Measurements from ENCODE around the gene TBCD. TPM values are rescaled to one million over a fixed set of nuclear protein-coding genes. Genes with fewer than 3 reads are reported as not detected.
A peak's percentile ranks its signal among the peaks of the same experiment; 100 is the strongest.

The TBCD gene
- total and polyA plus RNA-seq, 2 experiments from 2014 or later, result 19.3 to 33.8 TPM

GRCh38 chr17:82726427-82726826, 25.4 kb upstream of the TBCD start:
- H3K36me3 ChIP-seq (ENCODE audit: low read depth), result no peaks in the 10 kb centered on the region; the same call in 1 of the 2 replicates
- no peaks in the 10 kb centered on the region for H3K79me2 ChIP-seq (ENCODE audit: insufficient read depth)
- no peaks in the 10 kb centered on the region for H4K20me1 ChIP-seq (ENCODE audit: insufficient read depth)
- TF ChIP-seq EZH2 (IDR thresholded peaks at IDR 0.05; ENCODE audit: insufficient read depth, poor library complexity, severe bottlenecking) (no peak), EZH2phosphoT487 (IDR thresholded peaks at IDR 0.05; ENCODE audit: insufficient read depth, low read depth) (no peak)
- in situ Hi-C loops (cut with MboI), result no loop called here
- H3K9ac ChIP-seq, result no peak overlapping the region
- no peak overlapping the region for H2AFZ ChIP-seq
- no peaks in the 10 kb centered on the region for H3K4me1 ChIP-seq (ENCODE audit: insufficient read depth)
- H3K27me3 ChIP-seq (replicated peaks; ENCODE audit: insufficient read depth), result no peaks in the 10 kb centered on the region
- no peak for DNase-seq
- no peak overlapping the region for H3K27ac ChIP-seq
- no peak overlapping the region for H3K4me2 ChIP-seq (ENCODE audit: unreplicated experiment)
- H3K9me2 ChIP-seq (ENCODE audit: insufficient read depth), result no peaks in the 10 kb centered on the region
- no peaks in the 10 kb centered on the region for H3F3A ChIP-seq (ENCODE audit: insufficient read depth)
- no peaks in the 10 kb centered on the region for H3K9me3 ChIP-seq (ENCODE audit: low read depth)
- 94 to 98% methylated on average over 10 of the region's 10 CpGs for WGBS, 2 experiments (ENCODE audit: low coverage in 1 of 2, low lambda C conversion rate in 2 of 2, missing lambda C conversion rate in 2 of 2)
- no peak overlapping the region for H3K4me3 ChIP-seq

- no peaks in the 10 kb centered on the region; the same call in 1 of the 2 replicates for H3K36me3 ChIP-seq (ENCODE audit: low read depth)
- H3K9ac ChIP-seq, result no peak overlapping the region
- H3K4me2 ChIP-seq (ENCODE audit: unreplicated experiment), result no peak overlapping the region
- no peak for TF ChIP-seq EZH2 (IDR thresholded peaks at IDR 0.05; ENCODE audit: insufficient read depth, poor library complexity, severe bottlenecking)
- TF ChIP-seq EZH2phosphoT487 (IDR thresholded peaks at IDR 0.05; ENCODE audit: insufficient read depth, low read depth), result no peak
- no peak for DNase-seq
- no peaks in the 10 kb centered on the region for H3K9me3 ChIP-seq (ENCODE audit: low read depth)
- no peaks in the 10 kb centered on the region for H4K20me1 ChIP-seq (ENCODE audit: insufficient read depth)
- H3K9me2 ChIP-seq (ENCODE audit: insufficient read depth), result no peaks in the 10 kb centered on the region
- no peaks in the 10 kb centered on the region for H3K27me3 ChIP-seq (replicated peaks; ENCODE audit: insufficient read depth)
- H2AFZ ChIP-seq, result no peak overlapping the region
- WGBS, 2 experiments (ENCODE audit: low coverage in 1 of 2, low lambda C conversion rate in 2 of 2, missing lambda C conversion rate in 2 of 2), result 89 to 91% methylated on average over 34 to 47 of the region's 48 CpGs
- H3K27ac ChIP-seq, result no peak overlapping the region
- no peaks in the 10 kb centered on the region for H3F3A ChIP-seq (ENCODE audit: insufficient read depth)
- H3K79me2 ChIP-seq (ENCODE audit: insufficient read depth), result no peaks in the 10 kb centered on the region
- H3K4me3 ChIP-seq, result no peak overlapping the region
- in situ Hi-C loops (cut with MboI), result no loop called here
- H3K4me1 ChIP-seq (ENCODE audit: insufficient read depth), result no peaks in the 10 kb centered on the region
These were observed 22.2 kb upstream of the TBCD start for GRCh38 chr17:82729479-82730260.

DNA sequence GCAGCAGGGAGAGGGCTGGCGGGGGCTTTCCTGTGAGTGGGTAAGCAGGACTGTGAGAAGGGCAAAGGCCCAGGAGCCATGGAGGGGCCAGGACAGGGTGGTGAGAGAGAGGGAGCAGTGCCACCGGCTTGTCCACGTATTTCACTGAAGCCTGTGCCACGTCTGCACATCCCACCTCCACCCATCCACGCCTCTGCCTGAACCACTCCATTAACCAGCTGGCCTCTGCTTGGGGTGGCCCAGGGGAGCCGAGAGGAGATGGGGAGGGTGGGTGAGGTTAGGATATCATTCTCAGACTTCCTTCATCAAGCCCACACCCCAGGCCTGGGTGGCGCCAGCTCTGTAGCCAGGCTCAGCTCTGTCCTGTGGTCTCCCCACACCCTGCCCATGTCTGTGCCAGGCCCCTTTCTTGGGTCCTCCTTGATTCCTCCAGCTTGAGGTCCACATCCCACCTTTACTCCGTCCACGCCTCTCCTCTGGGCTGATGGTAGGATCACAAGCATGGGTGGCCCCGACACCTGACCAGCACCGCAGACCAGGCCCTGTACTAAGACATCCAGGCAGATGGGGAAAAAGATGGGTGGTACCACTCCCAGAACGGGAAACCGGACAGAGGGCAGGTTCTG, 19.6 kb upstream of the TBCD start:
- TF ChIP-seq EZH2 (IDR thresholded peaks at IDR 0.05; ENCODE audit: insufficient read depth, poor library complexity, severe bottlenecking) (no peak), EZH2phosphoT487 (IDR thresholded peaks at IDR 0.05; ENCODE audit: insufficient read depth, low read depth) (no peak)
- DNase-seq, result no peak
- 88 to 92% methylated on average over 13 of the region's 13 CpGs for WGBS, 2 experiments (ENCODE audit: low coverage in 1 of 2, low lambda C conversion rate in 2 of 2, missing lambda C conversion rate in 2 of 2)

DNA sequence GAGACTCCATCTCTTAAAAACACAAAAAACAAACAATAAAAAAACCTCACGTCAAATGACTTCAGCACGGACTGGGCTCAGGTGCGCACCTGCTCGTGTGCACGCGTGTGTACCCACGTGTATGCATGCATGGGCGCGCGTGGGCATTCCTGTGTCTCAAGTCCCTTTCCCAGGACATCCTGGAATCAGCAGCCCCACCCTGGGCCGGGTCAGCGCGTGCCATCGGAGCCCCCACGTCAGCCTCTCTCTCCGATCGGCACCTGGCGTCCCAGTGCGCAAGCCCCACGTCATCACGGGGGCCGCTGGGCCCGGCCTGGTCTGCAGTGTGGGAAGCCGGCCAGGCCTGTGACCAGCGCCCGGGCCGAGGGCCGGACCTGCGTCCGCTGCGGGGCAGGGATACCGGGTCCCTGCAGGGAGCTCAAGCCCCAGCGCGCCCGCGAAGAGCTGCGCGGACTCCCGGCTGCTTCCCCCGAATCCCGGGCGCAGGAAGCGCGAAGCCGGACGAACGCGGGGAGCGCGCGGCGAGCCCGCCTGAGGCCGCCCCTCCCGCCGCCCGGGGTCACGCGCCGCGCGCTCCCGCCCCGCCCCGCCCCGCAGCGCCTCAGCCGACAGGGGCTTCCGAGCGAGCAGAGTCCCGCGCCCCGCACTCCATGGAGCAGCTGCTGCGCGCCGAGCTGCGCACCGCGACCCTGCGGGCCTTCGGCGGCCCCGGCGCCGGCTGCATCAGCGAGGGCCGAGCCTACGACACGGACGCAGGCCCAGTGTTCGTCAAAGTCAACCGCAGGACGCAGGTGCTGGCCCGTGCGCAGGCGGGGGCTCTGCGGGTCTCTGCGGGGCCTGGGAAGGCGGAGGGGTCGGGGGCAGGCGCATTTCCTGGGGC, 16.6 kb upstream of the TBCD start, which contains the start of gene FN3K:
TSS of gene FN3K (plus strand) at position 629 of the 880 bp plus-strand sequence. CDS start at position 651, 22 bp downstream.
- no peaks in the 10 kb centered on the region for H3K36me3 ChIP-seq (ENCODE audit: low read depth)
- in situ Hi-C loops (cut with MboI), result no loop called here
- WGBS, 2 experiments (ENCODE audit: low coverage in 1 of 2, low lambda C conversion rate in 2 of 2, missing lambda C conversion rate in 2 of 2), result 2 to 3% methylated on average over 50 to 62 of the region's 101 CpGs
- no peaks in the 10 kb centered on the region for H4K20me1 ChIP-seq (ENCODE audit: insufficient read depth)
- H3K9me3 ChIP-seq (ENCODE audit: low read depth), result no peaks in the 10 kb centered on the region
- H3K9ac ChIP-seq, result peak within 1 kb of the TSS; percentile 68
- H3K9me2 ChIP-seq (ENCODE audit: insufficient read depth), result no peaks in the 10 kb centered on the region
- H3F3A ChIP-seq (ENCODE audit: insufficient read depth), result no peaks in the 10 kb centered on the region
- no peaks in the 10 kb centered on the region for H3K79me2 ChIP-seq (ENCODE audit: insufficient read depth)
- DNase-seq, result peak; percentile 73
- TF ChIP-seq EZH2 (IDR thresholded peaks at IDR 0.05; ENCODE audit: insufficient read depth, poor library complexity, severe bottlenecking) (no peak), EZH2phosphoT487 (IDR thresholded peaks at IDR 0.05; ENCODE audit: insufficient read depth, low read depth) (no peak)
- peak within 1 kb of the TSS; percentile 78 for H3K4me2 ChIP-seq (ENCODE audit: unreplicated experiment)
- no peaks in the 10 kb centered on the region for H3K27me3 ChIP-seq (replicated peaks; ENCODE audit: insufficient read depth)
- peak within 1 kb of the TSS; percentile 73 for H3K4me3 ChIP-seq
- no peaks in the 10 kb centered on the region for H3K4me1 ChIP-seq (ENCODE audit: insufficient read depth)
- peak within 1 kb of the TSS; percentile 75 for H2AFZ ChIP-seq
- no peak within 1 kb of the TSS for H3K27ac ChIP-seq

More for the DNA sequence above, 19.6 kb upstream of the TBCD start:
- in situ Hi-C loops (cut with MboI), result no loop called here
- H4K20me1 ChIP-seq (ENCODE audit: insufficient read depth), result no peaks in the 10 kb centered on the region
- H3K9ac ChIP-seq, result no peak overlapping the region
- H3K4me3 ChIP-seq, result no peak overlapping the region
- H3K79me2 ChIP-seq (ENCODE audit: insufficient read depth), result no peaks in the 10 kb centered on the region
- H3K9me2 ChIP-seq (ENCODE audit: insufficient read depth), result no peaks in the 10 kb centered on the region
- H3K4me2 ChIP-seq (ENCODE audit: unreplicated experiment), result no peak overlapping the region
- no peak overlapping the region for H2AFZ ChIP-seq
- no peaks in the 10 kb centered on the region for H3F3A ChIP-seq (ENCODE audit: insufficient read depth)
- no peaks in the 10 kb centered on the region for H3K27me3 ChIP-seq (replicated peaks; ENCODE audit: insufficient read depth)
- no peaks in the 10 kb centered on the region for H3K9me3 ChIP-seq (ENCODE audit: low read depth)
- H3K27ac ChIP-seq, result no peak overlapping the region
- H3K36me3 ChIP-seq (ENCODE audit: low read depth), result no peaks in the 10 kb centered on the region; the same call in 1 of the 2 replicates
- no peaks in the 10 kb centered on the region for H3K4me1 ChIP-seq (ENCODE audit: insufficient read depth)
